GM12892 (cell line): Measurements from ENCODE around the gene TSSK2.

Experiments used
- DNase-seq: peaks from one replicate; pipeline ENCODE4 v3.0.0; 2011; ENCODE audit not compliant: insufficient read length
- FAIRE-seq: peaks from 2 replicates; lab custom pipeline; 2011; peaks lifted over from hg19 to GRCh38; lab: Jason Lieb, UNC
- POLR2A ChIP-seq: IDR thresholded peaks from 2 replicates; pipeline ENCODE4 v1.6.1; 2011; ENCODE audit warnings: low read depth, low read length, control low read depth
- POLR2AphosphoS5 ChIP-seq: IDR thresholded peaks from 2 replicates; pipeline ENCODE4 v1.6.1; 2011; ENCODE audit warnings: low read depth, low read length, control low read depth
- TAF1 ChIP-seq: IDR thresholded peaks from 2 replicates; pipeline ENCODE4 v1.6.1; 2011; ENCODE audit warnings: low read depth, mild to moderate bottlenecking, control low read depth, low read length, borderline replicate concordance

The TSSK2 gene

GRCh38 chr22:19092725-19093124, 38.4 kb upstream of the TSSK2 start:
- DNase-seq (no peak), FAIRE-seq (no peak)
- TF ChIP-seq POLR2A = no peak
- TF ChIP-seq TAF1 = no peak

- TF ChIP-seq TAF1 (no peak), POLR2AphosphoS5 (no peak)
- FAIRE-seq (no peak), DNase-seq (no peak)
Measured at GRCh38 chr22:19094393-19094997, 36.6 kb upstream of the TSSK2 start.

GRCh38 chr22:19096555-19096954, 34.6 kb upstream of the TSSK2 start:
- FAIRE-seq (no peak), DNase-seq (no peak)
- no peak for TF ChIP-seq TAF1
- TF ChIP-seq POLR2AphosphoS5 = no peak
- no peak for TF ChIP-seq POLR2A

- TF ChIP-seq POLR2A = no peak
- TF ChIP-seq TAF1 = no peak
- no peak for TF ChIP-seq POLR2AphosphoS5
- DNase-seq = no peak
- FAIRE-seq = no peak
Measured at GRCh38 chr22:19097518-19097917, 33.6 kb upstream of the TSSK2 start.

GRCh38 chr22:19098157-19098556, 33.0 kb upstream of the TSSK2 start:
- TF ChIP-seq TAF1 = no peak
- no peak for TF ChIP-seq POLR2A
- TF ChIP-seq POLR2AphosphoS5 = no peak
- FAIRE-seq = no peak
- DNase-seq = no peak

GRCh38 chr22:19103880-19104821, 27.0 kb upstream of the TSSK2 start:
- FAIRE-seq (no peak), DNase-seq (no peak)
- TF ChIP-seq TAF1 = no peak
- no peak for TF ChIP-seq POLR2AphosphoS5
- no peak for TF ChIP-seq POLR2A

GRCh38 chr22:19105456-19105855, 25.7 kb upstream of the TSSK2 start:
- FAIRE-seq = no peak
- DNase-seq = no peak
- no peak for TF ChIP-seq POLR2AphosphoS5
- no peak for TF ChIP-seq TAF1
- no peak for TF ChIP-seq POLR2A

- TF ChIP-seq TAF1 (no peak), POLR2AphosphoS5 (no peak), POLR2A (no peak)
- FAIRE-seq (no peak), DNase-seq (no peak)
Measured at GRCh38 chr22:19105867-19106802, 25.0 kb upstream of the TSSK2 start.

GRCh38 chr22:19106886-19107729, 24.0 kb upstream of the TSSK2 start:
- DNase-seq = no peak
- FAIRE-seq = no peak
- no peak for TF ChIP-seq POLR2AphosphoS5
- TF ChIP-seq TAF1 = no peak
- TF ChIP-seq POLR2A = no peak

GRCh38 chr22:19107730-19108074, 23.4 kb upstream of the TSSK2 start:
- DNase-seq (no peak), FAIRE-seq (no peak)
- TF ChIP-seq POLR2AphosphoS5 (no peak), POLR2A (no peak), TAF1 (no peak)

GRCh38 chr22:19108807-19109197, 22.3 kb upstream of the TSSK2 start:
- no peak for DNase-seq
- FAIRE-seq = no peak
- no peak for TF ChIP-seq POLR2A
- TF ChIP-seq POLR2AphosphoS5 = no peak
- TF ChIP-seq TAF1 = no peak
